Stimulated activated naive CD4-positive, alpha-beta T cell (primary cell): ENCODE measurements around the gene TLCD2.
"Not testable (repeated sequence)": the region's sequence is repeated elsewhere in the genome, so short reads cannot be mapped to it uniquely, and the experiment has no call there.

Experiments used
- DNase-seq, 6 experiments: peaks; one replicate each; lab custom pipeline; 2025; lab: John Stamatoyannopoulos, UW

Gene TLCD2

GRCh38 chr17:1716076-1716911, 6.1 kb upstream of the TLCD2 start:
- DNase-seq: peak; percentile 97 to 100 (median 100)

GRCh38 chr17:1715803-1716075, 5.6 kb upstream of the TLCD2 start:
- no peak for DNase-seq

- DNase-seq: peak in 1 of 6 experiments; percentile 15
Observed at GRCh38 chr17:1714980-1715802, 5.0 kb upstream of the TLCD2 start.

DNA sequence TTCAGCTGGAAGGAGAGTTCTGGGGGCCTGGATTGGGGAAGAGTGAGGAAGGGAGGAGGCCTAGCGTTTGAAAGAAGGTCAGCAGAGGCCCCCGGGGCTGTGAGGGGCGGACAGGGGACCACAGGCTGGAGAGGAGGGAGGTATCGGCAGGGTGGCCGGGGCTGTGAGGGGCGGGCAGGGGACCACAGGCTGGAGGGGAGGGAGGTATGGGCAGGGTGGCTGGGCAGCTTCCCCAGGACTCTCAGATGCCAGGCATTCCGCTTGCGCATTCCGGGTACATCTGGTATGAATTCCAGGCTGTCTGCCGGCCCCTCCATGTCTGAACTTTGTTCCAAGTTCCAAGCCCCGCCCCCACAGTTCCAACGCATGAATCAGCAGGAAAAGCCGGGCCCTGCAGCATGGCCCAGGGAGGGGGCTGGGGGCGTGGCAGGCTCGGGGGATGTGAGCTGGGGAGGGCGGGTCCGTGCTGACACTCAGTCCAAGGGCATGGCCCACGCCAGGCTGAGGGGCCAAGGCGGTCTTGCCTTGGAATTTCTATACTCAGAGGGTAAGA, 4.3 kb upstream of the TLCD2 start:
- peak in 1 of 6 experiments; percentile 36 for DNase-seq

DNA sequence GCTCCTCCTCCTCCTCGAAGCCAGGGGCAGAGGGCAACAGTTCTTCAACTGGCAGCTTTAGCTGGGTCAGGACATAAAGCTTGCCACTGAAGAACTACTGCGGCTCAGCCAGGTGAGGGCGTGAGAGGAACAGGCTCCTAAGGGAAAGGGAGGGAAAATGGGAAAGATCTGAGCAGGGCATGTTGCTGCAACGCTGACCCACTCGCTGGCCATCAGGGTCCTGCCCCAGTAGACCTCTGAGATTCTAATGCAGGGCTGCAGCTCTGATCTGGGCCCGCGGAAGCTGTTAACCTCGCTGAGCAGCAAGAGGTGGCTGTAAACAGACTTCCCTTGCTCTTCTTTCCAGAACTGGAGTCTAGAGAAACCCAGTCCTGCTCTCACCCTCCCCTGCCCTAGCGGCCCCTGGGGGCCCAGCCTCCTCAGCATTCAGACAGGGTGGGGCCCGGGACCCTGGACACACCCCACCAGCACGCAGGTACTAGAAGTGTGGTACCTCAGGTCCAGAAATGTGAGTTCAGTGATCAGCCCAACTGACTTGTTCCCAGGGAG, 3.8 kb upstream of the TLCD2 start:
- DNase-seq: peak in 1 of 6 experiments; percentile 2

DNA sequence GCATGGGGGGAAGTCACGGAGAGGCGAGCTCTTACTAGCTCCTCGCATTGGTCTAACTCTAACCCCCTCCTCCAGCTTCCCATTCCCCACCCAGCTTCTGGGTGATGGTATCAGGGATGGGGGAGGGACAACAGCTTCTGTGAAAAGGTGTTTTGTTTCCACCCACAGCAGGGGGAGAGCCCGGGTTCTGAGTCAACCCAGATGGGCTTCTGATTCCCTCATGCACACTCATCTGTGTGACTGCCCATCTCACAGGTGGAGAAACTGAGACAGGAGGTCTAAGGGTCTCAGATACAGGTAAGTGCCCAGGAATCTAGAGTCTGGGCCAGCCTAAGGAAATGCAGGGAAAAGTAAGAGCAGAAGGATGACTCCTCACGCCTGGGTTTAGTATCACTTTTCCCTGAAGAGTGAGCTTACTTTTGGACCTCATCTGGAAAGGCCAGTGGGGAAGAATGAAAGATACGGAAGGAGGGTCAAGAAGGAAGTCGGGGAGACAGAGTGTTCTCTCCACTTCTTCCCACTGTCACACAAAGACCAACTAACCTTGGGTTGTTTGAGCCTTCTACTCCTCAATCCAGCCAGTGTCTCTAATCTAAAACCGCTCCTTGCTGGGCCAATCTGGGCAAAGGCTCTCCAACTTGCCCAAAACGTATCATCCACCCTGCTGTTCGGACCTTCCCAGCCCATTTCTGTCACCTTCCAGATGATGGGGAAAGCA, 3.1 kb upstream of the TLCD2 start:
- no peak for DNase-seq

DNA sequence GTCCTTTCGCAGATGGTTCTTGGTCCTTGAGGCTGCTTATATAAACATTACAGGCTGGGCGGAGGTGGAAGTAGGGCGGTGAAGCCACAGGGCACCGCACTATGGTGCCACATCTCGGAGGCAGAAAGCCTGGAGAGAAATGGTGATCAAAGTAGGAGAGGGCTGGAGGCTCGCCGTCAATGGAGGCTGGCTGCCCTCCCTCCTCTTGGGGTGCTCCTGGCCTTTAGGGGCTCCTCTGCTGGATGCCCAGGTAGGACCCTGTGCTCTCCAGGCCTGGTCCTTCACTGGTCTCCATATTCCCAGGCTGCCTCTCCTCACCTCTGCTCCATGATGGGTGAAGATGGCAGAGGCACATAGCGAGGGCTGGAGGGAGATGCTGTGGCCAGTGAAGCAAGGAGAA, 2.1 kb upstream of the TLCD2 start:
- no peak for DNase-seq

- no peak for DNase-seq
Observed at GRCh38 chr17:1711804-1712203, 1.6 kb upstream of the TLCD2 start.

DNA sequence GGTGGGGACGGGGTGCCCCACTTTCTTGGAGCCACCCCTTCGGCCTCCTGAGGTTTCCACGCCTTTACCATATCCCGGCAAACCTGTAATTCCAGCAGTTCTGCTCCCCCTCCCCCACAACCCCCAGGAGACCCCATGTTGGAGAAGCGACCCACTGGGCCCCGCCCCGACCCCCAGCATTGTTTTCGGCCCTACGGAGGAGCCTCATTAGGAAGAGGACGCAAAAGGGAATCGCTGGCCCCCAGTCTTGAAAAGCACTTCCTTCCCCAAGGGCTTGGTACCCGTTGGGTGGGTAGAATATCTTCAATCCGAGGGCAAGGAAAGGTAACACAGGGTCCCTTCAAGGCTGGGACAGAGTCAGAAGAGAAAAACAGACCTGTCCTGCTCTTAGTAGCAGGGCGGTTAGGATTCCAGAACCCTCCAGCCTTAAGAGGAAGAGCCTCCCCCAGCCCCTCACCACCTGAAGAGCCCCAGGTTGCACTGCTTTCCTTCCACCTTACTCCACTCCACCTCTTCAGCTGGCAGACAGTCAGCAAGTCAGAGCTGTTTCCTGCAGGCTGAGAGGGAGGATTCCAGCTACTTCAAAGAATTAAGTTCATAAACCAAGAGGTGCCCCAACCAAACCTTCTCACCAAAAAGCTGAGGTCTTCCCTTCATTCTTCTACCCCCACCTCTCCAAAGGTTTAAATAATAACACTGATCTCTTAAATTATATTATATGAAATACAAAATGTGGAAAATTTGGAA, 803 bp upstream of the TLCD2 start:
- peak in 4 of 6 experiments; percentile 7 to 28 (median 23) for DNase-seq

GRCh38 chr17:1709403-1709951, 700 bp downstream of the TLCD2 start:
- DNase-seq: no peak

DNA sequence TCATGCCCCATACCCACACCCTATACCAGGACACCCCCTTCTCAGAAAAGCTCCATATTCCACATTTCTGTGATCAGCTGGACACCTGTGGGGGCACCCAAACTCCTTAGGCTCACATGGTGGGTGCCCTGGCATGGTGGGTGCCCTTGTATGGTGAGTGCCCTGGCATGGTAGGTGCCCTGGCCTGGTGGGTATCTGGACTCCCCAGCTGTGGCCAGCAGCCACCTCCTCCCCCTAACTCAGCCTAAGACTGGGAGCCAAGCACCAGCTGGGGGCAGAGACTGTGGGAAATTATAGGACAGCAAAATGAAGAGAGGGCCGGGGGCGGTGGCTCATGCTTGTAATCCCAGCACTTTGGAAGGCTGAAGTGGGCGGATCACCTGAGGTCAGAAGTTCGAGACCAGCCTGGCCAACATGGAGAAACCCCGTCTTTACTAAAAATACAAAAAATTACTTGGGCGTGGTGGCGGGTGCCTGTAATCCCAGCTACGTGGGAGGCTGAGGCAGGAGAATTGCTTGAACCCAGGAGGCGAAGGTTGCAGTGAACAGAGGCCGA, 1.3 kb downstream of the TLCD2 start:
- DNase-seq: not testable (repeated sequence)

DNA sequence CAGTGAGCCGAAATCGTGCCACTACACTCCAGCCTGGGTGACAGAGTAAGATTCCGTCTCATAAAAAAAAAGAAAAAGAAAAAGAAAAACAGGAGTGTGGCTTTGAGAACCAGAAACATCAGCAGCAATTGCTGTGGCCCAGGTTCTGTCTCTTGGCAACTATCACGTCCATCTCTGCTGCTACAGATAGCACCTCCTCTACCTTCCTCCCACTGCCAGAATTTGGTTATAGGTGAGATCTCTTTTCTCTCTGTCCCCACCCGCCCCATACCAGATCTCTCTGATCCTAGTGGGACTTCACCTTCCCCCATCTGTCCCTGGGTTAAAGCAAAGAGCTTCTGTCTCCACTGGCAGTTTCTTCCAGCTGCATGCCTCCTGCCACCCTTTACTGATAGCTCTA, 3.1 kb downstream of the TLCD2 start:
- no peak for DNase-seq

DNA sequence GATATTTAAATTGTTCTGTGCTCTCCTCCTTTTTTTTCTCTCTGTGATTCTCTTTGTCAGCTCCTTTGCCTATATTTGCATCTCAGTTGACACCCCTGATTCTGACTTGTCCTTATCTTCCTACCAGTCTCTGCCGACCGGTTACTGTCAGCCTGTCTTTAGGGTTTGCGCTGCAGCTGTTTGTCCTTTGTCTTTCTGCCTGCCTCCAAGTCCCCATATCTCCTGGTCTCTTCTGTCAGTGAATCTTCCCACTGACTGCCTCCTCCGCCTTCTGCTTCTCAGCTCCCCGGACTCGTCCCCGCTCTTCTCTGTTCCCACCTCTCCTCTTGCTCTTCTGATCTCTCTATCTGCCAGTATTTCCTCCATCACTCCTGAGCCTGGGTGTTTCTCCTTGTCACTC, 5.2 kb downstream of the TLCD2 start:
- no peak for DNase-seq

DNA sequence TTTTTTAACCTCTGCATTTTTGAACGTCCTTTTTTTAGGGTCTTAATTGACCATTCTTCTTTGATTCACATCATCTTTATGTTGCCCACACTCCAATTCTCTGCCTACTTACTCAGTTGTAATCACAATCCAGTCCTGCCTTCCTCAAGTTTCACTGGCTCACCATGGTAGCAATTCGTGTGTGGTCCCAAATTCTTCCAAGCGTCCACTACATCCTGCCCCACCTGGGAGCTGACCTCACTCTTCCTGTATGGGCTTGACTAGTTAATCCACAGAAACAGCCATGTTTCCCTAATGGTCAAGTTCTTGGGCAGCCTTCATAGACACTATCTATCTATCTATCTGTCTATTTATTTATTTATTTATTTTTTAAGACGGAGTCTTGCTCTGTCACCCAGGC, 7.1 kb downstream of the TLCD2 start:
- DNase-seq: no peak

GRCh38 chr17:1699891-1700290, 10.3 kb downstream of the TLCD2 start:
- DNase-seq: not testable (repeated sequence)

GRCh38 chr17:1697681-1698080, 12.5 kb downstream of the TLCD2 start:
- DNase-seq: no peak

- no peak for DNase-seq
Observed at GRCh38 chr17:1695365-1695764, 14.8 kb downstream of the TLCD2 start.

DNA sequence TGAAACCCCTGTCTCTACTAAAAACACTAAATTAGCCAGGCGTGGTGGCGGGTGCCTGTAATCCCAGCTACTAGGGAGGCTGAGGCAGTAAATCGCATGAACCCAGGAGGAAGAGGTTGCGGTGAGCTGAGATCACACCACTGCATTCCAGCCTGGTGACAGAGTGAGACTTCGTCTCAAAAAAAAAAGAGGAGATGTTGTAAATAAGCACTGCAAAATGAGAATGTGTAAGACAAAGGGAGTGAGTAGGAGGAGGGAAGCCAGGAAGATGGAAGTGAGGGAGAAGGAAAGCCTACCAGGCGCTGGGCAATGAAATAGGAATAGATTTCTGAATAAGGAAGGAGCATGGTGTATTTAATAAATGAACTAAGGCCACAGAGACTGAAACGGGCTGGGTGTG, 16.8 kb downstream of the TLCD2 start:
- DNase-seq: no peak

GRCh38 chr17:1690544-1691221, 19.5 kb downstream of the TLCD2 start:
- no peak for DNase-seq

GRCh38 chr17:1688405-1688804, 21.8 kb downstream of the TLCD2 start:
- DNase-seq: not testable (repeated sequence)
